Heart right ventricle (tissue), 16 donors: ENCODE data around the gene GALNT16. TPM values are rescaled to one million over a fixed set of nuclear protein-coding genes. Genes with fewer than 3 reads are reported as not detected.
"Not testable (repeated sequence)": the region's sequence is repeated elsewhere in the genome, so short reads cannot be mapped to it uniquely, and the experiment has no call there.

Source experiments
- ATAC-seq, 8 donors: fragments of 200-7000 bp; cut with Tn5 transposase; one replicate each; pipeline ENCODE4 v1.9.1; 2020; ENCODE audit warnings: mild to moderate bottlenecking in 8 of 8, moderate library complexity in 8 of 8, moderate number of reproducible peaks in 1 of 8
- DNase-seq, 2 donors: peaks; one replicate each; pipeline ENCODE4 v3.0.0-alpha.2; 2020
- H3K27ac ChIP-seq, 10 donors: fragments of 200-600 bp; sonication (generic) in 2 of 10; one replicate each; pipeline versions ENCODE4 v1.5.0 to v1.8.0; 2020 to 2022; ENCODE audit warnings: mild to moderate bottlenecking in 3 of 10
- H3K27me3 ChIP-seq, 7 donors: fragments of 200-600 bp; one replicate each; pipeline ENCODE4 v1.8.0; 2021 to 2022; ENCODE audit warnings: mild to moderate bottlenecking in 2 of 7
- H3K36me3 ChIP-seq, 9 donors: fragments of 200-600 bp; sonication (generic) in 1 of 9; one replicate each; pipeline versions ENCODE4 v1.5.0 to v1.8.0; 2020 to 2022; ENCODE audit warnings: mild to moderate bottlenecking in 2 of 9
- H3K4me1 ChIP-seq, 9 donors: fragments of 200-600 bp; sonication (generic) in 1 of 9; one replicate each; pipeline versions ENCODE4 v1.5.0 to v1.8.0; 2020 to 2022; ENCODE audit warnings: mild to moderate bottlenecking in 4 of 9
- H3K4me3 ChIP-seq, 10 donors: fragments of 200-600 bp; sonication (generic) in 2 of 10; one replicate each; pipeline versions ENCODE4 v1.5.0 to v1.8.0; 2020 to 2022; ENCODE audit warnings: mild to moderate bottlenecking in 7 of 10, moderate library complexity in 2 of 10
- H3K9me3 ChIP-seq, 11 donors: fragments of 200-600 bp in 10 of 11; sonication (generic) in 2 of 11; one replicate each; pipeline versions ENCODE4 v1.5.0 to v1.8.0; 2013 to 2022; ENCODE audit warnings: mild to moderate bottlenecking in 2 of 11, control low read depth in 1 of 11, moderate library complexity in 1 of 11
- WGBS, 2 donors: extraction: QIAGEN DNeasy Blood & Tissue Kit; methylation state at CpG; one replicate each; pipeline ENCODE4 v1.1.7; 2013; ENCODE audit warnings: inconsistent platforms in 1 of 2; 5-methylcytosine and 5-hydroxymethylcytosine counted together
- intact Hi-C, 10 donors: fragments of 100-400 bp; cut with DNase I; formaldehyde crosslinking; loops; one replicate each; pipeline versions ENCODE4 v1.11.1 to v1.14.2; 2022
- polyA plus RNA-seq, 2 donors: library from polyadenylated mRNA; stranded (reverse); fragments of 200-250 nt; gene quantifications; one replicate each; pipeline ENCODE4 v1.2.3, GENCODE V29; 2013
- total RNA-seq, 10 donors: library from RNA; stranded (reverse); fragmentation: NEBNext Ultra II Directional in 3 of 10; extraction: Animal tissue kit (Norgen Biotek cat#: 25700) in 3 of 10; gene quantifications; one replicate each; pipeline versions ENCODE4 v1.2.1 to v1.2.4, GENCODE V29; 2021 to 2023
- TF ChIP-seq, protein P1 (sequence below), 9 donors: fragments of 200-600 bp; sonication (generic) in 2 of 9; IDR thresholded peaks; one replicate each; pipeline versions ENCODE4 v1.5.0 to v1.8.0; 2021 to 2022; ENCODE audit warnings: antibody characterized with exemption in 9 of 9, mild to moderate bottlenecking in 5 of 9, moderate library complexity in 1 of 9
- donor health status: Arrhythmogenic right ventricular cardiomyopathy.
- donor health status: ischemic (EF 13 %, LVEDD 7.1; RV severe dilation, severe dysfunction).
- donor health status: healthy with polysubstance abuse.
- donor health status: DM: no; HTN: yes; CAD: no.
- donor health status: DM: no; HTN: no; CAD: no.
- donor health status: ischemic (EF 25% LVEDD 6.9; RV normal size, moderate dysfunction).
- donor health status: ischemic (EF 25% LVEDD 5.7; RV mildly dilated, moderate dysfunction).
- donor health status: healthy.
- donor health status: DM: yes; HTN: yes; CAD: no.
- donor health status: Ischemic cardiomyopathy.
- donor health status: ischemic (EF 35%, LVEDD 5.7; RV mildly dilated, moderate dysfunction).
- donor health status: nonischemic (EF 11% LVEDD 7.7; RV severe dilation, severe dysfunction).
- donor health status: DM: yes; HTN: yes; CAD: no.
- donor health status: PGD.
- donor health status: ischemic (EF 29% LVEDD 5.4; RV normal size, mild dysfunction).
- donor health status: nonischemic (EF 23%, LVEDD 6.1; RV moderate dilation, normal function).

Gene GALNT16
- total and polyA plus RNA-seq, 12 donors, result 9.6 to 106 (median 68.3) TPM

DNA sequence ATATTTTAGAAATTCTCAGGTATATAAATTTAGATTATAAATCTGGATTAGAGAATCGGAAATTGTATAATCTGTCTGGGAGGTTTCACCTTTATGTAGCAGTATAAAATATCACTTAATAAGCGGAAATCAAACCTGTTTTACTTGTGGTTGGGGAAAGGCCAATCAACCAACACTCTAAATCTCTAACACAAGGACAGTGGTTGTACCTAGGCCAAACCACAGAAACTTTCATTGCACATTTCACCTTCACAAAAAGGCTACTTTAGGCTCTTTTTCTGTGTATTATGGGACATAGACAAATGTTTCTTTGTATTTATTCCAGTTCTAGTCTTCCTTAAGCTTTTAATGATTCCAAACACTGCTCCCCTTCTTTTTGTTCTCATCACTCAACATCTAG is 118.3 kb downstream of the GALNT16 start:
- Histone ChIP-seq H3K27me3 (no peaks in the 10 kb centered on the region), H3K27ac (no peak overlapping the region), H3K4me3 (no peak overlapping the region), H3K9me3 (peaks cover 0 to 14% (median 0%) of the 10 kb centered on the region in 11 donors), H3K4me1 (peaks cover 0 to 17% (median 4%) of the 10 kb centered on the region in 9 donors), H3K36me3 (peaks cover 0 to 89% (median 6%) of the 10 kb centered on the region in 9 donors)
- no peak for DNase-seq
- TF ChIP-seq, protein P1, sequence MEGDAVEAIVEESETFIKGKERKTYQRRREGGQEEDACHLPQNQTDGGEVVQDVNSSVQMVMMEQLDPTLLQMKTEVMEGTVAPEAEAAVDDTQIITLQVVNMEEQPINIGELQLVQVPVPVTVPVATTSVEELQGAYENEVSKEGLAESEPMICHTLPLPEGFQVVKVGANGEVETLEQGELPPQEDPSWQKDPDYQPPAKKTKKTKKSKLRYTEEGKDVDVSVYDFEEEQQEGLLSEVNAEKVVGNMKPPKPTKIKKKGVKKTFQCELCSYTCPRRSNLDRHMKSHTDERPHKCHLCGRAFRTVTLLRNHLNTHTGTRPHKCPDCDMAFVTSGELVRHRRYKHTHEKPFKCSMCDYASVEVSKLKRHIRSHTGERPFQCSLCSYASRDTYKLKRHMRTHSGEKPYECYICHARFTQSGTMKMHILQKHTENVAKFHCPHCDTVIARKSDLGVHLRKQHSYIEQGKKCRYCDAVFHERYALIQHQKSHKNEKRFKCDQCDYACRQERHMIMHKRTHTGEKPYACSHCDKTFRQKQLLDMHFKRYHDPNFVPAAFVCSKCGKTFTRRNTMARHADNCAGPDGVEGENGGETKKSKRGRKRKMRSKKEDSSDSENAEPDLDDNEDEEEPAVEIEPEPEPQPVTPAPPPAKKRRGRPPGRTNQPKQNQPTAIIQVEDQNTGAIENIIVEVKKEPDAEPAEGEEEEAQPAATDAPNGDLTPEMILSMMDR (IDR thresholded peaks at IDR 0.05), result no peak
- ATAC-seq, result no peak
- 97 to 99% methylated on average over 2 of the region's 2 CpGs for WGBS, 2 donors
- intact Hi-C loops, result no loop called here

DNA sequence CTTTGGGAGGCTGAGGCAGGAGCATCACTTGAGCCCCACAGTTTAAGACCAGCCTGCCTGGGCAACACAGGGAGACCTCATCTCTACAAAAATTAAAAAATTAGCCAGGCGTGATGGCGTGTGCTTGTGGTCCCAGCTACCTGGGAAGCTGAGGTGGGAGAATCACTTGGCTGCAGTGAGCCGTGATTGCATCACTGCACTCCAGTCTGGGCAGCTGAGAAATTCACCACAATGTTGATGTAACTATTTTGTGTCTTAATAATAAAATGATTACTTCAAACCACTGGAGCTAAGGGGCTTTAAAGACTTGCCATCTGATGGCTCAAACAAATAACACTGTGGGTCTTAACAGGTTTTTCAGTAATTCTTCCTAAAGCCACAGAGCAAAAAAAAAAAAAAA is 127.4 kb downstream of the GALNT16 start:
- ATAC-seq, result no peak
- DNase-seq, result no peak
- 88 to 92% methylated on average over 3 of the region's 3 CpGs for WGBS, 2 donors
- H3K36me3 ChIP-seq, result peaks cover 0 to 99% (median 31%) of the 10 kb centered on the region in 9 donors
- H3K27ac ChIP-seq, result no peak overlapping the region
- TF ChIP-seq, protein P1 (IDR thresholded peaks at IDR 0.05), result no peak
- no peaks in the 10 kb centered on the region for H3K9me3 ChIP-seq
- H3K4me3 ChIP-seq, result no peak overlapping the region
- intact Hi-C loops, result loop anchor here in 1 of 10 donors (10.0 kb wide), 1 partner anchor 1143 kb away; no protein-coding TSS in a partner anchor
- peaks cover 0 to 21% (median 11%) of the 10 kb centered on the region in 9 donors for H3K4me1 ChIP-seq
- H3K27me3 ChIP-seq, result no peaks in the 10 kb centered on the region

DNA sequence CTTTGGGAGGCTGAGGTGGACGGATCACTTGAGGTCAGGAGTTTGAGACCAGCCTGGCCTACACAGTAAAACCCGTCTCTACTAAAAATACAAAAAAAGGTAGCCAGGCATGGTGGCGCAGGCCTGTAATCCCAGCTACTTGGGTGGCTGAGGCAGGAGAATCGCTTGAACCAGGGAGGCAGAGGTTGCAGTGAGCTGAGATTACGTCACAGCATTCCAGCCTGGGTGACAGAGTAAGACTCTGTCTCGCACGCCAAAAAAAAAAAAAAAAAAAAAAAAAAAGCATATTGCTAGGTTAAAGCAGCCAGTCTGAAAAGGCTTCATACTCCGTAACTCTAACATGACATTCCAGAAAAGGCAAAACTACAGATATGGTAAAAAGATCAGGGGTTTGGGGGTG is 131.4 kb downstream of the GALNT16 start:
- intact Hi-C loops, H3K9me3 ChIP-seq, H3K4me3 ChIP-seq, DNase-seq, H3K27me3 ChIP-seq, ATAC-seq, H3K27ac ChIP-seq: not testable (repeated sequence)
- Histone ChIP-seq H3K36me3 (peaks cover 0 to 100% (median 52%) of the 10 kb centered on the region in 9 donors), H3K4me1 (peaks cover 0 to 42% (median 23%) of the 10 kb centered on the region in 9 donors)
- WGBS, 2 donors, result 67 to 79% methylated on average over 8 of the region's 8 CpGs

DNA sequence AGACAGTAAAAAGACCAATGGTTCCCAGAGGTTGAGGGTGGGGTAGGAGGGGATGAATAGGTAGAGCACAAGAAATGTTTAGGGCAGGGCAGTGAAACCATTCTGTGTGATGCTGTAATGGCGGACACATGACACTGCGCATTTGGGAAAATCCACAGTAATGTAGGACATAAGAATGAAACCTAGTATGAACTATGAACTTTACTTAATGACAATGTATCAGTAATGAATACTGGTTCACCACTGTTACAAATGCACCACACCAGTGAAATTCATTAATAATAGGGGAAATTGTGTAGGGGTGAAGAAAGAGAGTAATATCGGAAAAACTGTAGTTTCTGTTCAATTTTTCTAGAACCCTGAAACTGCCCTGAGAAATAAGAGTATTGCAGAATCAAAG is 132.5 kb downstream of the GALNT16 start:
- ATAC-seq, result no peak
- H3K9me3 ChIP-seq, result no peaks in the 10 kb centered on the region
- H3K27ac ChIP-seq, result no peak overlapping the region
- TF ChIP-seq, protein P1 (IDR thresholded peaks at IDR 0.05), result no peak
- H3K36me3 ChIP-seq, result peaks cover 0 to 91% (median 49%) of the 10 kb centered on the region in 9 donors
- DNase-seq, result no peak
- no peaks in the 10 kb centered on the region for H3K27me3 ChIP-seq
- 98 to 100% methylated on average over 3 of the region's 3 CpGs for WGBS, 2 donors
- no peak overlapping the region for H3K4me3 ChIP-seq
- intact Hi-C loops, result no loop called here
- peaks cover 4 to 53% (median 33%) of the 10 kb centered on the region in 9 donors for H3K4me1 ChIP-seq

DNA sequence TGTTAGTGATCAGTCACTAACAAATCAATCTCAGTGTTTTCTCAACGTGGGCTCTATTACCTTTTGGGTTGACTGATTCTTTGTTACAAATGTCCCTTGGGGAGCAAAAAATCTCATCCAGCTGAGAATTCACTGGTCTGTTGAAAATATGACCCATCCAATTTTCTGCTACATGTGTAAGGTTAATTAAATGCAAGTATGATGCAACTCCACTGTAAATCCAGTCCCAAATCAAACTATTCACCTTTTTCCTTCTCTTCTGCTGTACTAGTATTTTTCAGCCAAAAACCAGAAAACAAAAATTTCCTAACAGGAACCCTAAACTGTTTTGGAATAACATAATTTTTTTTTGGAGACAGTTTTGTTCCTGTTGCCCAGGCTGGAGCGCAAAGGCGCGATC is 136.0 kb downstream of the GALNT16 start:
- TF ChIP-seq, protein P1 (IDR thresholded peaks at IDR 0.05), result no peak
- DNase-seq (no peak), ATAC-seq (no peak)
- Histone ChIP-seq H3K9me3 (no peaks in the 10 kb centered on the region), H3K4me3 (no peak overlapping the region), H3K27me3 (no peaks in the 10 kb centered on the region), H3K4me1 (peaks cover 17 to 68% (median 50%) of the 10 kb centered on the region in 9 donors), H3K27ac (no peak overlapping the region), H3K36me3 (peaks cover 0 to 56% (median 40%) of the 10 kb centered on the region in 9 donors)
- 89 to 92% methylated on average over 4 of the region's 4 CpGs for WGBS, 2 donors
- intact Hi-C loops, result no loop called here
